Endothelial cell of umbilical vein (primary cell): ENCODE data around the gene TPO. TPM values are rescaled to one million over a fixed set of nuclear protein-coding genes. Genes with fewer than 3 reads are reported as not detected.

Experiments used
- BruUV-seq: library from RNA; stranded (reverse); fragments of 400-500 nt; replicated peaks from 2 replicates; lab custom pipeline; 2021; lab: Mats Ljungman, UMichigan
- CTCF ChIA-PET: fragments of 300-600, 350-600 bp; sonication (Branson Sonifier 250); formaldehyde crosslinking; loops from one replicate; lab custom pipeline; 2021; ENCODE audit warnings: antibody characterized with exemption, inconsistent platforms; lab: Charles Lee
- POLR2A ChIA-PET: fragments of 300-600, 350-600 bp; sonication (Branson Sonifier 250); formaldehyde crosslinking; loops from one replicate; lab custom pipeline; 2021; ENCODE audit warnings: antibody characterized with exemption, inconsistent platforms; lab: Charles Lee
- DNase-seq: peaks from one replicate; pipeline ENCODE4 v3.0.0-alpha.2; 2011; ENCODE audit warnings: low read depth, low spot score
- FAIRE-seq: peaks from 2 replicates; lab custom pipeline; 2011; peaks lifted over from hg19 to GRCh38; lab: Jason Lieb, UNC
- H2AFZ ChIP-seq: 2 replicates; pipeline ENCODE4 v1.6.0; 2012; ENCODE audit warnings: low read depth, low read length, control low read depth, inconsistent platforms
- H3K27ac ChIP-seq: 2 replicates; pipeline ENCODE4 v1.5.1; 2011; ENCODE audit warnings: low read depth, mild to moderate bottlenecking, control low read depth, low read length, moderate library complexity; ENCODE audit not compliant: insufficient read depth
- H3K27me3 ChIP-seq, 2 experiments: 2 replicates each; pipeline versions ENCODE4 v1.6.0 to v1.6.1; 2011; ENCODE audit warnings: low read length in 2 of 2, mixed read lengths in 1 of 2; ENCODE audit not compliant: control insufficient read depth in 2 of 2, insufficient read depth in 2 of 2
- H3K36me3 ChIP-seq, 2 experiments: 2 replicates in 1 of 2; 3 replicates in 1 of 2; pipeline ENCODE4 v1.5.1; 2011; ENCODE audit warnings: low read length in 2 of 2, mild to moderate bottlenecking in 1 of 2, moderate library complexity in 1 of 2; ENCODE audit not compliant: control insufficient read depth in 2 of 2, insufficient read depth in 2 of 2; ENCODE audit errors: extremely low read depth in 1 of 2
- H3K4me1 ChIP-seq: 3 replicates; pipeline ENCODE4 v1.5.1; 2011; ENCODE audit warnings: mild to moderate bottlenecking, low read length; ENCODE audit not compliant: control insufficient read depth, insufficient read depth; ENCODE audit errors: extremely low read depth
- H3K4me2 ChIP-seq: 2 replicates; pipeline ENCODE4 v1.6.1; 2011; ENCODE audit warnings: low read length, control low read depth, mixed read lengths; ENCODE audit not compliant: insufficient read depth
- H3K4me3 ChIP-seq, 3 experiments: fragments of 200-600 bp in 1 of 3; sonication (generic), shearing (Covaris generic) in 1 of 3; replicated peaks in 1 of 3; 2 replicates each; pipeline ENCODE4 v1.5.1; 2011 to 2016; ENCODE audit warnings: control low read depth in 3 of 3, low read length in 3 of 3, mild to moderate bottlenecking in 2 of 3, inconsistent platforms in 1 of 3, low read depth in 1 of 3, moderate library complexity in 1 of 3; ENCODE audit not compliant: insufficient read depth in 1 of 3
- H3K79me2 ChIP-seq: 2 replicates; pipeline ENCODE4 v1.6.0; 2012; ENCODE audit warnings: low read length, inconsistent platforms; ENCODE audit not compliant: control insufficient read depth, insufficient read depth
- H3K9ac ChIP-seq: replicated peaks from 2 replicates; pipeline ENCODE3; 2011; ENCODE audit warnings: low read length, control low read depth; ENCODE audit not compliant: insufficient read depth; ENCODE audit errors: extremely low read depth
- H3K9me1 ChIP-seq: replicated peaks from 3 replicates; pipeline ENCODE4 v1.6.0; 2011; ENCODE audit warnings: mild to moderate bottlenecking, low read length; ENCODE audit not compliant: control insufficient read depth, insufficient read depth; ENCODE audit errors: extremely low read depth
- H3K9me3 ChIP-seq: replicated peaks from 2 replicates; pipeline ENCODE4 v1.5.1; 2012; ENCODE audit warnings: low read length, inconsistent platforms; ENCODE audit not compliant: control insufficient read depth, insufficient read depth
- H4K20me1 ChIP-seq: replicated peaks from 2 replicates; pipeline ENCODE3; 2011; ENCODE audit warnings: mild to moderate bottlenecking, low read length; ENCODE audit not compliant: control insufficient read depth, insufficient read depth; ENCODE audit errors: extremely low read depth
- CTCF ChIP-seq, 2 donors: IDR thresholded peaks; 1 replicate in 1 of 2; 2 replicates in 1 of 2; pipeline ENCODE4 v1.5.1; 2011; ENCODE audit warnings: low read length in 2 of 2, mild to moderate bottlenecking in 2 of 2, moderate library complexity in 2 of 2, control low read depth in 1 of 2, inconsistent platforms in 1 of 2, low read depth in 1 of 2; ENCODE audit not compliant: insufficient read depth in 1 of 2; ENCODE audit errors: extremely low read depth in 1 of 2
- EZH2 ChIP-seq: IDR thresholded peaks from 2 replicates; pipeline ENCODE4 v1.6.1; 2012; ENCODE audit warnings: borderline replicate concordance, low read depth, mild to moderate bottlenecking, moderate library complexity, low read length, inconsistent platforms; ENCODE audit not compliant: severe bottlenecking
- FOS ChIP-seq: IDR thresholded peaks from 2 replicates; pipeline ENCODE4 v1.6.1; 2011; ENCODE audit warnings: mild to moderate bottlenecking, low read length, moderate library complexity, borderline replicate concordance; ENCODE audit not compliant: insufficient read depth
- GATA2 ChIP-seq: IDR thresholded peaks from 2 replicates; pipeline ENCODE4 v1.7.0; 2011; ENCODE audit warnings: low read depth, mild to moderate bottlenecking, moderate library complexity, mixed read lengths, low read length; ENCODE audit not compliant: insufficient read length, insufficient read depth
- JUN ChIP-seq: IDR thresholded peaks from 2 replicates; pipeline ENCODE4 v1.6.1; 2011; ENCODE audit warnings: borderline replicate concordance, low read depth; ENCODE audit not compliant: insufficient read length, insufficient read depth
- MYC ChIP-seq: IDR thresholded peaks from one replicate; pipeline ENCODE4 v1.6.1; 2011; ENCODE audit warnings: mild to moderate bottlenecking, low read depth, low read length
- POLR2A ChIP-seq: IDR thresholded peaks from 2 replicates; pipeline ENCODE4 v1.6.1; 2012; ENCODE audit warnings: low read depth, mild to moderate bottlenecking, control low read depth, low read length
- POLR2AphosphoS5 ChIP-seq: IDR thresholded peaks from 2 replicates; pipeline ENCODE4 v1.6.1; 2012; ENCODE audit warnings: low read depth, mild to moderate bottlenecking, control low read depth, low read length, moderate library complexity; ENCODE audit not compliant: insufficient read depth
- dilution Hi-C: fragments of 300-500 bp; cut with MboI; formaldehyde crosslinking; loops from one replicate; pipeline ENCODE4 v1.15.0; 2019; ENCODE audit warnings: low sequenced_read_pairs; ENCODE audit not compliant: extremely low pct_ligation_motif_present
- intact Hi-C: fragments of 100-400 bp; cut with micrococcal nuclease; formaldehyde crosslinking; loops from one replicate; pipeline ENCODE4 v1.10.0; 2022
- polyA plus RNA-seq, 4 experiments: library from polyadenylated mRNA; depleted of rRNA in 3 of 4; stranded (reverse) in 3 of 4; unstranded in 1 of 4; fragments of >200 nt; gene quantifications; 2 replicates each; pipeline versions ENCODE4 v1.2.1 to v1.2.3, GENCODE V29; 2011 to 2012; ENCODE audit warnings: missing spikeins in 1 of 4
- total RNA-seq: library from RNA; stranded (reverse); gene quantifications from 2 replicates; pipeline ENCODE4 v1.2.3, GENCODE V29; 2021
- TF ChIP-seq, protein P1 (sequence below): IDR thresholded peaks from 2 replicates; pipeline ENCODE4 v1.6.1; 2011; ENCODE audit not compliant: insufficient read depth, insufficient read length

Gene TPO
- total and polyA plus RNA-seq, 2 donors (not counting 3 experiments of a cell fraction or from before 2014, with no cell fraction given) = not detected

DNA sequence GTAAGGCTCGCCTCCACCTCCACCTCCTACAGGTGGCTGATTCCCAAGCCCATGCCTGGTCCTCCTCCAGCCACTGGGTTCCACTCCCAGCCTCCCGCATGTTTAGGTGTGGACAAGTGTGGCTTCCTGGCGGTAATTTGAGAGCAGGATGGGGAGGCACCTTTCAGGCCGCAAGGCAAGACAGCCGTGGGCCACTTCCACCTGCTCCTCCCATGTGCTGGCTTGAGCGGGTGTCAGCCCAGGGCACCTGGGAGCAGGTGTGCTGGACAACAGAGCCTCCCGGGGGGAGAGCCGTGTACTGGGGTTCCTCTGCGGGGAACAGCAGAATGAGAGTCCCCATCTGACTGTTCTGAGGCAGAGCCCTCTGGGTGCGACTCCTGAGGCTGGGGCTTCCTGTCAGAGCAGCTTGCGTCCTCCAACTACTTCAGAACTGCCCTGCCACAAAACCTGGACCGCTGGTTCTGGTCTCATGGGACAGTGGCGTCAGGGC, 83.9 kb downstream of the TPO start:
- H3K4me3 ChIP-seq = no peak overlapping the region
- ChIA-PET POLR2A (no interaction called here), CTCF (no interaction called here)
- intact Hi-C loops (no loop called here), dilution Hi-C loops (no loop called here)
- no peak overlapping the region for H3K27ac ChIP-seq
- H3K36me3 ChIP-seq = no peaks in the 10 kb centered on the region
- H3K9me1 ChIP-seq = no peaks in the 10 kb centered on the region
- no peak overlapping the region for H2AFZ ChIP-seq
- no peaks in the 10 kb centered on the region for H3K79me2 ChIP-seq
- no peaks in the 10 kb centered on the region for H3K9me3 ChIP-seq
- no TSS peak for BruUV-seq
- H3K4me1 ChIP-seq = no peaks in the 10 kb centered on the region
- H3K4me2 ChIP-seq = no peak overlapping the region
- DNase-seq = no peak
- H3K9ac ChIP-seq = no peak overlapping the region
- H3K27me3 ChIP-seq = no peaks in the 10 kb centered on the region
- no peak for FAIRE-seq
- TF ChIP-seq EZH2 = no peak
- TF ChIP-seq, protein P1, sequence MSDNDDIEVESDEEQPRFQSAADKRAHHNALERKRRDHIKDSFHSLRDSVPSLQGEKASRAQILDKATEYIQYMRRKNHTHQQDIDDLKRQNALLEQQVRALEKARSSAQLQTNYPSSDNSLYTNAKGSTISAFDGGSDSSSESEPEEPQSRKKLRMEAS = no peak
- TF ChIP-seq GATA2 = no peak
- no peak for TF ChIP-seq CTCF (IDR thresholded peaks at IDR 0.05; ENCODE audit: extremely low read depth in 1 of 2, insufficient read depth in 1 of 2, low read depth in 1 of 2, low read length in 2 of 2)
- no peak for TF ChIP-seq JUN
- no peak for TF ChIP-seq FOS
- no peak for TF ChIP-seq MYC
- TF ChIP-seq POLR2A = no peak
- no peak for TF ChIP-seq POLR2AphosphoS5
- H4K20me1 ChIP-seq = no peaks in the 10 kb centered on the region
